HEK293T (cell line): ENCODE measurements around the gene CCNI2.

ENCODE experiments used
- CTCF ChIA-PET: fragments of 350-600 bp; formaldehyde crosslinking; extraction: SDS; loops from one replicate; lab custom pipeline; 2021; ENCODE audit warnings: antibody characterized with exemption, inconsistent platforms; lab: Yijun Ruan, JAX
- POLR2A ChIA-PET: fragments of 350-600 bp; formaldehyde crosslinking; extraction: SDS; loops from one replicate; lab custom pipeline; 2020; ENCODE audit warnings: antibody characterized with exemption, inconsistent platforms; lab: Yijun Ruan, JAX
- DNase-seq: peaks from one replicate; pipeline ENCODE4 v3.0.0; 2012; ENCODE audit warnings: mixed read lengths; ENCODE audit errors: extremely low spot score
- ARNT ChIP-seq: fragments of 450-650 bp; IDR thresholded peaks from 2 replicates; pipeline ENCODE4 v1.6.1; 2017; ENCODE audit warnings: mild to moderate bottlenecking
- BHLHE40 ChIP-seq: fragments of 450-650 bp; IDR thresholded peaks from 2 replicates; pipeline ENCODE4 v1.6.1; 2016; ENCODE audit warnings: mild to moderate bottlenecking, moderate library complexity, borderline replicate concordance
- CTBP1 ChIP-seq: fragments of 450-650 bp; IDR thresholded peaks from 2 replicates; pipeline ENCODE4 v1.6.1; 2016; ENCODE audit warnings: borderline replicate concordance
- ELF4 ChIP-seq: fragments of 450-650 bp; IDR thresholded peaks from 2 replicates; pipeline ENCODE4 v1.6.1; 2017; ENCODE audit warnings: antibody characterized with exemption
- FOXA1 ChIP-seq: fragments of 450-650 bp; IDR thresholded peaks from 2 replicates; pipeline ENCODE4 v1.6.1; 2016; ENCODE audit warnings: mild to moderate bottlenecking
- FOXK2 ChIP-seq: fragments of 450-650 bp; IDR thresholded peaks from 2 replicates; pipeline ENCODE4 v1.6.1; 2016; ENCODE audit warnings: mild to moderate bottlenecking
- FOXM1 ChIP-seq: fragments of 450-650 bp; IDR thresholded peaks from 2 replicates; pipeline ENCODE4 v1.6.1; 2017; ENCODE audit warnings: mild to moderate bottlenecking, borderline replicate concordance
- HDGF ChIP-seq: fragments of 450-650 bp; IDR thresholded peaks from 2 replicates; pipeline ENCODE4 v1.6.1; 2017; ENCODE audit warnings: antibody characterized with exemption, borderline replicate concordance
- L3MBTL2 ChIP-seq: fragments of 450-650 bp; conservative IDR thresholded peaks from 2 replicates; pipeline ENCODE4 v1.6.1; 2016; ENCODE audit warnings: mild to moderate bottlenecking
- LEF1 ChIP-seq: fragments of 450-650 bp; IDR thresholded peaks from 2 replicates; pipeline ENCODE4 v1.6.1; 2017; ENCODE audit warnings: mild to moderate bottlenecking, borderline replicate concordance
- NFRKB ChIP-seq: fragments of 450-650 bp; IDR thresholded peaks from 2 replicates; pipeline ENCODE4 v1.6.1; 2016; ENCODE audit warnings: mild to moderate bottlenecking, moderate library complexity
- SP1 ChIP-seq: fragments of 450-650 bp; IDR thresholded peaks from 2 replicates; pipeline ENCODE4 v1.6.1; 2017
- SUZ12 ChIP-seq: fragments of 450-650 bp; IDR thresholded peaks from 2 replicates; pipeline ENCODE4 v1.6.1; 2016; ENCODE audit warnings: mild to moderate bottlenecking
- TARDBP ChIP-seq: fragments of 450-650 bp; IDR thresholded peaks from 2 replicates; pipeline ENCODE4 v1.6.1; 2016
- ZNF384 ChIP-seq: fragments of 450-650 bp; IDR thresholded peaks from 2 replicates; pipeline ENCODE4 v1.6.1; 2016
- TF ChIP-seq, protein P1 (sequence below): fragments of 450-650 bp; IDR thresholded peaks from 2 replicates; pipeline ENCODE4 v1.6.1; 2016

CCNI2 gene

DNA sequence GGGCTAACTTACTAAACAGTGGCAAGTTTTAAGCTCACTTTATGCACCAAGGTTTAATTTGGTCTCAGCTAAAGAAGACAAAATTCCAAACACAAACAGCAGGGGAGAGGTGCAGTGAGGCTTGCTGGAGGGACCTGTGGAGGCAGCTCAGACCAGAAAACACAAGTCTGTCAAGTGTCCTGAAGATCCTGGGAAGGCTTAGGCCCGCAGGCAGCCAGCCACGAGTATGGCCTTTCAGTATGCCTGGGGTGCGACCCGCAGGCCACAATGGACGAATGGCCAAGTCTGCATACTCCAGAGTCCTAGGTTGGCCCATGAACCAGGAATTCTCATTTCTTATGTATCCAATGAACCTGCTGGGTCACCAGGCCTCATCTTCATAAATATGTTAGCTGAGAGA, 9.3 kb downstream of the CCNI2 start:
- POLR2A ChIA-PET: interaction anchor here (2.1 kb wide), 1 partner anchor 20 kb away, joined by 6 read pairs; the partner anchor contains the start of gene SEPTIN8
- CTCF ChIA-PET: interaction anchor here (1.2 to 1.9 kb wide), 2 partner anchors 10 to 61 kb away, joined by 6 to 12 read pairs; partner anchors contain the start of gene CCNI2
- no peak for DNase-seq
- no peak for TF ChIP-seq FOXM1
- TF ChIP-seq FOXK2: no peak
- TF ChIP-seq ARNT: no peak
- no peak for TF ChIP-seq ZNF384
- no peak for TF ChIP-seq L3MBTL2
- TF ChIP-seq HDGF: no peak
- no peak for TF ChIP-seq TARDBP
- TF ChIP-seq FOXA1: no peak
- TF ChIP-seq BHLHE40: no peak
- TF ChIP-seq CTBP1: no peak
- TF ChIP-seq, protein P1, sequence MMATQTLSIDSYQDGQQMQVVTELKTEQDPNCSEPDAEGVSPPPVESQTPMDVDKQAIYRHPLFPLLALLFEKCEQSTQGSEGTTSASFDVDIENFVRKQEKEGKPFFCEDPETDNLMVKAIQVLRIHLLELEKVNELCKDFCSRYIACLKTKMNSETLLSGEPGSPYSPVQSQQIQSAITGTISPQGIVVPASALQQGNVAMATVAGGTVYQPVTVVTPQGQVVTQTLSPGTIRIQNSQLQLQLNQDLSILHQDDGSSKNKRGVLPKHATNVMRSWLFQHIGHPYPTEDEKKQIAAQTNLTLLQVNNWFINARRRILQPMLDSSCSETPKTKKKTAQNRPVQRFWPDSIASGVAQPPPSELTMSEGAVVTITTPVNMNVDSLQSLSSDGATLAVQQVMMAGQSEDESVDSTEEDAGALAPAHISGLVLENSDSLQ: no peak
- no peak for TF ChIP-seq LEF1
- TF ChIP-seq SUZ12: no peak
- no peak for TF ChIP-seq SP1
- TF ChIP-seq ELF4: no peak

DNA sequence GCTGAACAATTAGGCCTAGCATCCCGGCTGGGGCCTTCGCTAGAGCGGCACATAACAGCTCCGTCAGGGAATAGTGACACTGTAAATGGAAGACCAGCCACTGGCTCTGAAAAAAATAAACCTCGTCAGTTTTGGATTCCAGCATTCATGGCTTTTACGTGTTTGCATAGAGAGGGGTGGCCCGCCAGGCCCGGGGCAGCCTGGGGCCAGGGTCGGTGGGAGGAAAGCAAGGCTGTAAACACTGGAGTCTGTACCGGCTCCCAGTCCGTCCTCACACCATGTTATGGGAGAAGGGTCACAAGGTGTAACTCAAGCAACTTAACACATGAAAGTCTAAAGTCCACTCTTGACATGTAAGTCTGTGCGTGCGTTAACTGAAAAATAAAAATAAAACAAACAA, 11.2 kb downstream of the CCNI2 start:
- CTCF ChIA-PET: no interaction called here
- TF ChIP-seq, protein P1: no peak
- TF ChIP-seq ELF4 (no peak), L3MBTL2 (no peak), TARDBP (no peak), ARNT (no peak), FOXA1 (no peak), BHLHE40 (no peak), FOXK2 (no peak), LEF1 (no peak), HDGF (no peak), NFRKB (no peak), ZNF384 (no peak), SP1 (no peak), SUZ12 (no peak), FOXM1 (no peak), CTBP1 (no peak)
- no peak for DNase-seq
- POLR2A ChIA-PET: no interaction called here

DNA sequence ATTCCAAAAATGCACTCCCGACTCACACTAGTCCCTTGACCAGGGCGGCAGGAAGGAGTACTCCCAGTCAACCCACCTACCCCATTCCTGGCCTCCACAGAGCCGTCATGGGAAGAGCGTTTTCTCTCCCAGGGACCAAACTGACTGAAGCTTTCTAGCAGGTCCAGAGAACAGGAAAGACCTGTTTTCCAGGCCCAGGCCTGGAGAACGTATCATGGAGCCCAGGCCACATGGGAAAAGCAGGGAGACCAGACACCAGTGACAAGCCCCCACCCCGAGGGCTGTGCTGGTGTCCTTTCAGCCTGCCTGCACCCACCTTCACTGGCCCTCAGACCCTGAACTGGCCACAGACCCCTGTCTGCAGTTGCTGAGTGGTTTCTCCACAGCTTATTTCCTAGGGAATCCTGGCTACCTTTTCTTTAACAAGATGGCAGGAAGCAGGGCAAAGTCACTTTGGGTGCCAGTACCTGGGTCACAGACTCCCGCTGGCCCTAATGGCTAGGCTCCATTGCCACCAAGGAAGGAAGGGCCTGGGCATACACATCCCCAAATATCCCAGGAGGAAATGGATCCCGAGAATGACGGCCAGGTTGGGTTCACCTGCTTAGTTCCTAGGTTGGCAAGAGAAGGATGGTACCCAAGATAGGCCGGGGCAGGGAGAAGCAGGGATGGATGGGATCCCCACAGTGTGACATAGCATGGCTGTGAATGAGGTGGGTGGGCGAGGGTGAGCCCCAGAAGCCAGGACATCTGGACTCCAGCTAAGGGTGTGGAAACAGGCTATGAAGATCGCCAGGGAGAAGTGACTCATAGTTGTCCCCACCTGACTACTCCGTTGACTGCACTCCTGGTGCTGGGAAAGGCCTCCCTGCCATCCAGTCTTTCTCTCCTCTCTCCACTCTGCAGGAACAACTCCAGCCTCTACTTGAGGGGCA, 12.2 kb downstream of the CCNI2 start:
- CTCF ChIA-PET: no interaction called here
- no peak for TF ChIP-seq BHLHE40
- TF ChIP-seq, protein P1: no peak
- TF ChIP-seq SUZ12: no peak
- no peak for TF ChIP-seq TARDBP
- DNase-seq: no peak
- POLR2A ChIA-PET: no interaction called here

DNA sequence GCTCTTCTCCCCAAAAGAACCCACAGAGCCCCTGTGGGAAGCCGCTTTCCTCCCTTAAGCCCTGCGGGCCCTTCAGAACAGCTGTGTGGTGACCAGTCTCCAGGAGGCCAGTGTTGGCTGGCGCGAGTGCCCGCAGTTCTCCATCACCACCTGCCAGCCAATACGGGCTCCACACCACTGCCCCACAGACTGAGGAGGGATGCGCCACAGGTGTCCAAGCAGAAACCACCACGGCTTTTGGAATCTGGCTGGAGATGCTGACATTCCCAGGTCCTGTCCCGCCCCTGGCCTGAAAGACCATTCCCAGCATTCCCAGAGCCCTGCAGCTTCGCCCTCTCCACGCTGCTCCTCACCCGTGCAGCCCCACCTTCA, 12.8 kb downstream of the CCNI2 start:
- DNase-seq: no peak
- CTCF ChIA-PET: no interaction called here

DNA sequence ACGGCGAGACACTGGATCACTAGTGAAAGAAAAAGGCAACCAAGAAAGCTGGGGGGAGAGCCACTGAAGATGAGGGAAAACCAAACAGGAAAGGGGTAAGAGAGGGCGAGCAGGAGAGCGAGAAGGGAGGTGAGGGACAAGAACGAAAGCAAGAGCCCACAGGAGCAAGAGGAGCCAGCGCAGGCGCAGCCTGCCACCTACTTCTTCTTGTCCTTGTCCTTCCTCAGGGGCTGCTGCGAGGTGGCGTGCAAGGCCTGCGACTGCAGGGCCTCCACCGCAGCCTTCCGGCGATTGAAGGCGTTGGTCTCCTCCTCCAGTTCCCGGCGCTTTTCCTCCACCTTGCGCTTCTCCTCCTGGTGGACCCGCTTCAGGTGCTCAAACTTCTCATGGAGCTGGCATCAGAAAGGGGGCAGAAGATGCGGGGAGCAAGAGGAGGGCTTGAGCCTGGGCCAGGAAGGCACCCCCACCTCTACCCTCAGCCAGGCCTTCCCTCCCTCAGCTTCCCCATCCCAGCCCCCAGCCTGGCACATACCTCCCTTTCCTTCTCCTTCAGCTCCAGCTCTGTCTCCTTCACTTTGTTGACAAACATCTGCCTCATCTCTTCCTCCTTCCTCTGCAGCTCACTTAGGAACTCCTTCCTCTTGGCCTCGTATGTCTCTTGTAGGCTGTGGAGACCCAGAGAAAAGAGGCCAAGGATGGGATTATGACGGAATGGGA, 13.5 kb downstream of the CCNI2 start:
- ChIA-PET CTCF (no interaction called here), POLR2A (no interaction called here)
- TF ChIP-seq BHLHE40: no peak
- TF ChIP-seq CTBP1: no peak
- no peak for TF ChIP-seq FOXA1
- TF ChIP-seq SUZ12: no peak
- no peak for TF ChIP-seq TARDBP
- no peak for TF ChIP-seq SP1
- TF ChIP-seq NFRKB: no peak
- no peak for TF ChIP-seq FOXM1
- TF ChIP-seq ELF4: no peak
- TF ChIP-seq, protein P1: no peak
- no peak for TF ChIP-seq ARNT
- no peak for TF ChIP-seq LEF1
- TF ChIP-seq FOXK2: no peak
- TF ChIP-seq L3MBTL2: no peak
- no peak for TF ChIP-seq HDGF
- no peak for TF ChIP-seq ZNF384
- no peak for DNase-seq

More for the DNA sequence above, 12.8 kb downstream of the CCNI2 start:
- POLR2A ChIA-PET: no interaction called here
- TF ChIP-seq SUZ12 (no peak), L3MBTL2 (no peak), NFRKB (no peak), HDGF (no peak), CTBP1 (no peak), SP1 (no peak), ELF4 (no peak), ARNT (no peak), FOXK2 (no peak), TARDBP (no peak)
